ENCODE results near the gene SEMA6D. TPM values are rescaled to one million over a fixed set of nuclear protein-coding genes. Genes with fewer than 3 reads are reported as not detected.

The SEMA6D gene
- total RNA-seq, 1 donor from 2014 or later: 255 TPM

DNA sequence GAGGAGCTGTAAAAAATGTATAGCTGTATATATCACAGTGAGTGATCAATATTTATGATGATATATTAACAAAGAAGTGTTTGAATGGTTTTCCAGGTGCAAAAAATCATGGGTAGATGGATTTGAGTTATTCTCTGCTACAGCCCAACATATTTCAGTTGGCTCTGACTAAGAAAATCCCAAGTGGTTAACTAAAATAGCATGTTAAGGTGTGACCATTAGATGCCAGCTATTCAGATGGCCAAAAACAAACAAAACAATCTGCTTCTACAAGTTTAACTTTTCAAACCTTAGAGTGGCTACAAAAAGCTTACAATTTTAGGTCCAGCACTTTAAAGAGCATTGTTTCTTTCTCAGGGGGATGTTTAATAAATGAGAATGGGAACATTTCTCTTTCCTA, 67.5 kb downstream of the SEMA6D start:
- no peaks in the 10 kb centered on the region for H3K9me3 Mint-ChIP-seq (ENCODE audit: unreplicated experiment)
- H3K4me3 Mint-ChIP-seq (ENCODE audit: unreplicated experiment): no peak overlapping the region
- no peaks in the 10 kb centered on the region for H3K27me3 Mint-ChIP-seq (ENCODE audit: unreplicated experiment)
- H3K36me3 Mint-ChIP-seq (ENCODE audit: unreplicated experiment): no peaks in the 10 kb centered on the region
- peaks cover 10% of the 10 kb centered on the region for H3K4me1 Mint-ChIP-seq (ENCODE audit: low read depth, unreplicated experiment)
- DNase-seq: no peak
- TF ChIP-seq, protein P1, sequence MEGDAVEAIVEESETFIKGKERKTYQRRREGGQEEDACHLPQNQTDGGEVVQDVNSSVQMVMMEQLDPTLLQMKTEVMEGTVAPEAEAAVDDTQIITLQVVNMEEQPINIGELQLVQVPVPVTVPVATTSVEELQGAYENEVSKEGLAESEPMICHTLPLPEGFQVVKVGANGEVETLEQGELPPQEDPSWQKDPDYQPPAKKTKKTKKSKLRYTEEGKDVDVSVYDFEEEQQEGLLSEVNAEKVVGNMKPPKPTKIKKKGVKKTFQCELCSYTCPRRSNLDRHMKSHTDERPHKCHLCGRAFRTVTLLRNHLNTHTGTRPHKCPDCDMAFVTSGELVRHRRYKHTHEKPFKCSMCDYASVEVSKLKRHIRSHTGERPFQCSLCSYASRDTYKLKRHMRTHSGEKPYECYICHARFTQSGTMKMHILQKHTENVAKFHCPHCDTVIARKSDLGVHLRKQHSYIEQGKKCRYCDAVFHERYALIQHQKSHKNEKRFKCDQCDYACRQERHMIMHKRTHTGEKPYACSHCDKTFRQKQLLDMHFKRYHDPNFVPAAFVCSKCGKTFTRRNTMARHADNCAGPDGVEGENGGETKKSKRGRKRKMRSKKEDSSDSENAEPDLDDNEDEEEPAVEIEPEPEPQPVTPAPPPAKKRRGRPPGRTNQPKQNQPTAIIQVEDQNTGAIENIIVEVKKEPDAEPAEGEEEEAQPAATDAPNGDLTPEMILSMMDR (IDR thresholded peaks at IDR 0.05; ENCODE audit: partially characterized antibody, unreplicated experiment): no peak
- no peak overlapping the region for H3K27ac Mint-ChIP-seq (ENCODE audit: unreplicated experiment)

DNA sequence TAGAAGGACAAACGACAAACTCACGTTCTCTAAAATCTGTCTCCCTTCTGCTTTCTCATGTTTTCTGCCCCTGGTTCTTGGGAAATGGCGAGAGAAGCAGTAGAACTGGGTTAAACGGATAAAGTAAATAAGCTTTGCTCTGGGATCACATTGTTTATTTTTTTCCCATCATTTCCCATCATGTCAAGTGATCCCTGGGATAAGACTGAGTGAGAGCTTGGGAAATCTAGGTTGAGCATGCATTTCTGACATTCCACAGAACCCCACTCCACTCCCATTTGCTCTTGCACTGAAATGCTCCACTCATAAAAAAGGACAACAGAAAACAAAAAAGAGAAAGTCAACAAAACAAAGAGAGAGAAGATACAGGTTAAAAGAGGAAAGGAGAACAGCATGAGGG, 69.1 kb downstream of the SEMA6D start:
- TF ChIP-seq, protein P1 (IDR thresholded peaks at IDR 0.05; ENCODE audit: partially characterized antibody, unreplicated experiment): no peak
- Mint-ChIP-seq H3K27me3 (ENCODE audit: unreplicated experiment) (no peaks in the 10 kb centered on the region), H3K9me3 (ENCODE audit: unreplicated experiment) (no peaks in the 10 kb centered on the region), H3K27ac (ENCODE audit: unreplicated experiment) (no peak overlapping the region), H3K4me3 (ENCODE audit: unreplicated experiment) (no peak overlapping the region), H3K36me3 (ENCODE audit: unreplicated experiment) (no peaks in the 10 kb centered on the region), H3K4me1 (ENCODE audit: low read depth, unreplicated experiment) (peaks cover 9% of the 10 kb centered on the region)
- no peak for DNase-seq

DNA sequence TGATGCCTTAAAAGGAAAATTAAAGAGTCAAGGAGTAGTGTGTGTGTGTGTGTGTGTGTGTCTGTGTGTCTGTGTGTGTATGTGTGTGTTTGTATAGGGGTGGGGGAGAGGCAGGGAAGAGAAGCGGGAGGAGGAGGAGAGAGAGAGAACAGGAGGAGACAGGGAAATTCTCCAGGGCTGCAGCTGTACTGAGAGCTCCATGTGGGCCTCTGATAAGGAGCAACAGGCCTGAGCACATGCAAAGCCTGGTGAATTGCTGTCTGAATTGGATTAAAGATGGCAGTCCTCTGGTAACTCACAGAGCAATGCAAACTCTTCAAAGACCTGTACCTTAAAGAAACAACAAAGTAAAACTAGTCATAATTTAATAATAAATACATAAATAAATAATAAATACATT, 70.6 kb downstream of the SEMA6D start:
- DNase-seq: no peak
- H3K27ac Mint-ChIP-seq (ENCODE audit: unreplicated experiment): no peak overlapping the region
- no peaks in the 10 kb centered on the region for H3K27me3 Mint-ChIP-seq (ENCODE audit: unreplicated experiment)
- peaks cover under 1% of the 10 kb centered on the region for H3K9me3 Mint-ChIP-seq (ENCODE audit: unreplicated experiment)
- no peak overlapping the region for H3K4me3 Mint-ChIP-seq (ENCODE audit: unreplicated experiment)
- peaks cover 6% of the 10 kb centered on the region for H3K4me1 Mint-ChIP-seq (ENCODE audit: low read depth, unreplicated experiment)
- TF ChIP-seq, protein P1 (IDR thresholded peaks at IDR 0.05; ENCODE audit: partially characterized antibody, unreplicated experiment): no peak
- H3K36me3 Mint-ChIP-seq (ENCODE audit: unreplicated experiment): no peaks in the 10 kb centered on the region

DNA sequence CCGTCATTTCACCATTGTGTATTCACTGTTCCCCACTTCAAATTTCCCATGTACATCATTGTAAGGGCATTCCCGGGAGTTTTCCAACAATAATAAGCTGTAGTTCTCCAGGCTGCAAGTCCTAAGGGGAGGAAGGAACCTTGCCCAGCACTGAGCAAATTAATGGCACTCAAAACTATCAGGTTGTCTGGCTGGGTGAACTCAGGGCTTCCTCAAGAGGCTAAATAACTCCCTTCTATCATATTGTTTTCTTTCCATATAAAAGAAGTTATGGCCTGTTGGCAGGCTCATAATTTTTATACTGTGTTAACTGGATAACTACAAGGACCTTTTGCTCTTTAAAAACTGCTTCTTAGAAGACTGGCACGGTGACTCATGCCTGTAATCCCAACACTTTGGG, 71.4 kb downstream of the SEMA6D start:
- Mint-ChIP-seq H3K4me1 (ENCODE audit: low read depth, unreplicated experiment) (peaks cover 6% of the 10 kb centered on the region), H3K27me3 (ENCODE audit: unreplicated experiment) (no peaks in the 10 kb centered on the region), H3K9me3 (ENCODE audit: unreplicated experiment) (peaks cover 1% of the 10 kb centered on the region), H3K27ac (ENCODE audit: unreplicated experiment) (no peak overlapping the region), H3K4me3 (ENCODE audit: unreplicated experiment) (no peak overlapping the region), H3K36me3 (ENCODE audit: unreplicated experiment) (no peaks in the 10 kb centered on the region)
- DNase-seq: no peak
- TF ChIP-seq, protein P1 (IDR thresholded peaks at IDR 0.05; ENCODE audit: partially characterized antibody, unreplicated experiment): no peak

DNA sequence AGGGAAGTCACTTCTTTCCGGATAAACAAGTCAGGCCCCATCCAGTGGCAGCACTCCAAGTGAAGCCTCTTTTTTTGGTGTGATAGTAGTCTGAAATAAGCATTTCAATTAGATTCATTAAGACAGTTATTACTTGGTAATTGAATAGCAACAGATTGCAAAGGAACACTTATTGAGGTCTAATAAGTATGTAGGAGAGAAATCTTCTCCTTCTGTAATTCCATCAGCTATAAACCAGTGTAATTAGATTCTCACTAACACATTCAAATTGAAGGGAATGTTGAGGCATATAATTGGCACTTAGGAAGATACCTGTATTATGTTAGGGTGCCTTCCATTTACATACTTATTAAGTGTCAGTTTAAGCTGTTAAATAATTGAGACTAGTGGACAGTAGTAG, 73.9 kb downstream of the SEMA6D start:
- H3K9me3 Mint-ChIP-seq (ENCODE audit: unreplicated experiment): peaks cover 1% of the 10 kb centered on the region
- no peak overlapping the region for H3K27ac Mint-ChIP-seq (ENCODE audit: unreplicated experiment)
- H3K36me3 Mint-ChIP-seq (ENCODE audit: unreplicated experiment): no peaks in the 10 kb centered on the region
- H3K4me1 Mint-ChIP-seq (ENCODE audit: low read depth, unreplicated experiment): peaks cover 10% of the 10 kb centered on the region
- no peaks in the 10 kb centered on the region for H3K27me3 Mint-ChIP-seq (ENCODE audit: unreplicated experiment)
- no peak overlapping the region for H3K4me3 Mint-ChIP-seq (ENCODE audit: unreplicated experiment)
- DNase-seq: no peak
- TF ChIP-seq, protein P1 (IDR thresholded peaks at IDR 0.05; ENCODE audit: partially characterized antibody, unreplicated experiment): no peak
